Hematopoietic multipotent progenitor cell treated with erythropoietin and hydrocortisone succinate and interleukin-3 and kit ligand, for 6 days (in vitro differentiated cells): ENCODE data around the gene SH3BGRL3.
A peak's percentile ranks its signal among the peaks of the same experiment; 100 is the strongest.
"Not testable (repeated sequence)": the region's sequence is repeated elsewhere in the genome, so short reads cannot be mapped to it uniquely, and the experiment has no call there.

ENCODE experiments used
- DNase-seq: peaks from one replicate; pipeline ENCODE4 v3.0.0-alpha.2; 2015

Gene SH3BGRL3

DNA sequence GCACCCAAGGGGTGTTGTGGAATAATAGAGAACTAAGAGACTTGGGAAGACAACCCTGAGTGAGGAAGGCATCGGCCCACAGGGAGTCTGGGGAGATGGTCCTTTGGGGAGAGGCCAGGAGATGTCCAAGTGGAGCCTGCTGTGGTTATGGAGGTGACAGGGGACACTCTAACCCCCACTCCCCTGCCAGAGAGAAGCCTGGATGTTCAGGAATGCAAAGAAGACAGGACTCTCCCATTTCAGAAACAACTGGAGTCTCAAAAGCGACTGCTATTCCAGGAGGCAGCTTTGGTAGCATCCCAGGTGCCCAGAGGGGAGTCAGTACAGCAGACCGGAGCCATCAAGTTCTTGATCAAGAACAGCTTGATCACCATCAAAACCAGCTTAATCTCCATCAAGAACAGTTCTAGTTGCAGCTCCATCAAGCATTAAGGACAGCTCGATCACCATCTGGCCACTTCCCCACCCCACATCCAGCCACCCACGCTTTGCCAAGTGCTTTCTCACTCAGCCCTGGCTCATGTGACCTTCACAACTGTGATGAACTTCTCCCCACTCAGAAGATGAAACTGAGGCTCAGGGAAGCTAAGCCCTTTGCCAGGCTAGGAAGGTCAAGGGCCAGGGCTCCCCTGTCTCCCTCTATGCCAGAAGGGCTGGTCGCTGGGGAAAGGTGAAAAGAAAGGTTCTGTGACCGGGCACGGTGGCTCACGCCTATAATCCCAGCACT, 38.6 kb downstream of the SH3BGRL3 start:
- peak; percentile 57 for DNase-seq

- no peak for DNase-seq
These were observed 41.0 kb downstream of the SH3BGRL3 start for GRCh38 chr1:26320896-26321295.

DNA sequence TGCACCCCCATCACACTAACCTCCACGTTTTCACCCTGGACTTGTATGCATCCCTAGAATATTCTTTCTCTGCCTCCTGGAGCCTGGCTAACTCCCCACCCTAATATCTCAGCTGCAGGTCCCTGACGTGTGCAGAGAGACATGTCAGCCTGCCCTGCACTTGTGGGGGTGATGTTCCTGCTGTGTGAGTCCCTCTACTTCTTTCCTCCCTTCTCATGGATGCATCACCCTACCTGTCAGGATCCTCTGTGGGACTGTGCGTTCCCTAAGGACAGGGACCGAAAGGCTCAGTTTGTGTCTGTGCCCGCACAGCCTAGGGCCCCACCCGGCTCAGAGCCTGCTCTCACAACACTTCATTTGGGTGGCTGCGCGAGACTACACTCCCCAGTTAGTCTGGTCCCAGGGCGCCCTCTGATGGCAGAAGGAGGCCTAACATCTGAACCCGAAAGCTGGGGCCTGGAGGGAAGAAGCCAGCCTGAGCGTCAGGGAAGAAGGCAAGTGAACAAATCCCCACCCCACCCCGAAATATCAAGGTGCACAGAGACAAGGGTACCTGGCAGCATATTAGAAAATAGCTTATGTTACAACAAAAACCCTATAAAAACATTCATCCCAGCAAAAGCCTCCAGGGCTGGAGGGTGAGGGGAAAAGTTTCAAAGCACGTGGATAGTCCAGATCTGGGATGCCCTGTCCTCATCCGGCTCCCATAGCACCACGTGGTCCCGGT, 41.6 kb downstream of the SH3BGRL3 start:
- peak; percentile 96 for DNase-seq

DNA sequence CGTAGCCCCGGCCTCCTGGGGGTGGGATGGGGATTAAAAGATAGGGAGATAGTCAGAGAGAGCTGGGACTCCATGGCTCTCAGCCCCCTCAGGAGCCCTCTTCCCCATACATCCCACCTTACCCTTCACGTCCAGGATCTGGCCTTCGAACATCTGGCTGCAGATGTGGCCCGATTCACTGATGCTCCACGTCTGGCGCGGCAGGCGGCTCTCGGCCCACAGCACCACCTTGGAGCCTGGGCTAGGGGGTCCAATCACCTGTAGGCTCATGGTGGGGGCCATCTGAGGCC, 42.1 kb downstream of the SH3BGRL3 start:
- no peak for DNase-seq

- no peak for DNase-seq
These were observed 43.5 kb downstream of the SH3BGRL3 start for GRCh38 chr1:26323382-26323781.

- no peak for DNase-seq
These were observed 44.7 kb downstream of the SH3BGRL3 start for GRCh38 chr1:26324550-26324949.

GRCh38 chr1:26327956-26328362, 48.1 kb downstream of the SH3BGRL3 start:
- no peak for DNase-seq

GRCh38 chr1:26328597-26328996, 48.7 kb downstream of the SH3BGRL3 start:
- DNase-seq: no peak

DNA sequence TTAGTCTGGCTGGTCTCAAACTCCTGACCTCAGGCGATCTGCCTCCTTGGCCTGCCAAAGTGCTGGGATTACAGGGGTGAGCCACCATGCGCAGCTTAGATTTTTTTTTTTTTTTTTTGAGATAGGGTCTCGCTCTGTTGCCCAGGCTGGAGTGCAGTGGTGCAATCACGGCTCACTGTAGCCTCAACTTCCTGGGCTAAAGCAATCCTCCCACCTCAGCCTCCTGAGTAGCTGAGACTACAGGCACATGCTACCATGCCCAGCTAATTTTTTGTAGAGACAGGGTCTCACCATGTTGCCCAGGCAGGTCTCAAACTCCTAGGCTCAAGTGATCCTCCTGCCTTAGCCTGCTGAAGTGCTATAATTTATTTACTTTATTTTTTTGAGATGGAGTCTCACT, 49.5 kb downstream of the SH3BGRL3 start:
- not testable (repeated sequence) for DNase-seq

GRCh38 chr1:26330276-26330675, 50.4 kb downstream of the SH3BGRL3 start:
- DNase-seq: peak; percentile 23
